ENCODE measurements around the gene ASPG.

Gene ASPG

DNA sequence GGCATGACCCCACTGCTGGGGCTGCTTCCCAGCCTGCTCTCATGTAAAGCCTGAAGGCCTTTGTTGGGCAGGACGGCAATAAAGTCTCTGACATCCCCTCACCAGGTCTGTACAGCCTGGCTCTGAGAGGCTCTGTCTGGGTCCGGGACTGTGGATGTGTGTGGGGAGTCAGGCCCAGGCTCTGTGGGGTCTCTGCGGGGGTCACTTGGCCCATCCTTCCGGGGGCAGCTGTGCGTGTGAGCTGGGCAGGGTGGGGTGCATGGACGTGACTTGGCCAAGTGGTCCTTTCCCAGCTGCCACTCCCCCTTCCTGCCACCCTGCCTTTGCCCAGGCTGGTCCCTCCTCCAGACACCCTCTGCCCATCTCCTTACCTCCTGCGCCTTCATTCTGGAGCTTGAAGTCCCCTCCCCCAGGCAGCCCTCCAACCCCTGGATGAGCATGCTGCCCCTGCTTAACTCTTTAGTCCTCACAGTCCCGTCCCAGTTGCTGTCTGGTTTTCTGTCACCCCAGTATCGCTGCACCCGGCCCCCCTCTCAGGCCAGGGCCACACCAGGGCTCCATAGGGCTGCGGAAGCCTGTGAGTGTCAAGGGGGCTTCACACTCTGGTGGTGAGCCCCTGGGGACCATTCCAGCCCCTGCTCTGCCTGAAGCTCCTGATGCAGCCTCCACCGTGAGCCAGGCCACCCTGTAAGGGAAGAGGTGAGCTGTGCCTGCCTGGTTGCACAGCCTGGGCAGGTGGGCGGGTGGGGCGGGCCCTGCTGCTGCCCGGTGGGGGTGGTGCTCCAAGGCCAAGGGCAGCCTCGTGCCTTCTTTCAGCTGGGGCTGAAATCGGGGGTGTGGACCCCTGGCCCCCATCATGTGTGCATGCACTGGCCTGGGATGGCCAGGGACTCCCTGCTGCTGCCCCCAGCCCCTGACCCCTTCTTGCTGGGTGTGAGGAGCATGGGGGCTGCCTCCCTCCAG, 27.4 kb downstream of the ASPG start:
- DNase-seq (ENCODE audit: extremely low read depth, low read depth), result no peak
- TF ChIP-seq, protein P1, sequence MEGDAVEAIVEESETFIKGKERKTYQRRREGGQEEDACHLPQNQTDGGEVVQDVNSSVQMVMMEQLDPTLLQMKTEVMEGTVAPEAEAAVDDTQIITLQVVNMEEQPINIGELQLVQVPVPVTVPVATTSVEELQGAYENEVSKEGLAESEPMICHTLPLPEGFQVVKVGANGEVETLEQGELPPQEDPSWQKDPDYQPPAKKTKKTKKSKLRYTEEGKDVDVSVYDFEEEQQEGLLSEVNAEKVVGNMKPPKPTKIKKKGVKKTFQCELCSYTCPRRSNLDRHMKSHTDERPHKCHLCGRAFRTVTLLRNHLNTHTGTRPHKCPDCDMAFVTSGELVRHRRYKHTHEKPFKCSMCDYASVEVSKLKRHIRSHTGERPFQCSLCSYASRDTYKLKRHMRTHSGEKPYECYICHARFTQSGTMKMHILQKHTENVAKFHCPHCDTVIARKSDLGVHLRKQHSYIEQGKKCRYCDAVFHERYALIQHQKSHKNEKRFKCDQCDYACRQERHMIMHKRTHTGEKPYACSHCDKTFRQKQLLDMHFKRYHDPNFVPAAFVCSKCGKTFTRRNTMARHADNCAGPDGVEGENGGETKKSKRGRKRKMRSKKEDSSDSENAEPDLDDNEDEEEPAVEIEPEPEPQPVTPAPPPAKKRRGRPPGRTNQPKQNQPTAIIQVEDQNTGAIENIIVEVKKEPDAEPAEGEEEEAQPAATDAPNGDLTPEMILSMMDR (IDR thresholded peaks at IDR 0.05; ENCODE audit: low read depth, low read length), result no peak

DNA sequence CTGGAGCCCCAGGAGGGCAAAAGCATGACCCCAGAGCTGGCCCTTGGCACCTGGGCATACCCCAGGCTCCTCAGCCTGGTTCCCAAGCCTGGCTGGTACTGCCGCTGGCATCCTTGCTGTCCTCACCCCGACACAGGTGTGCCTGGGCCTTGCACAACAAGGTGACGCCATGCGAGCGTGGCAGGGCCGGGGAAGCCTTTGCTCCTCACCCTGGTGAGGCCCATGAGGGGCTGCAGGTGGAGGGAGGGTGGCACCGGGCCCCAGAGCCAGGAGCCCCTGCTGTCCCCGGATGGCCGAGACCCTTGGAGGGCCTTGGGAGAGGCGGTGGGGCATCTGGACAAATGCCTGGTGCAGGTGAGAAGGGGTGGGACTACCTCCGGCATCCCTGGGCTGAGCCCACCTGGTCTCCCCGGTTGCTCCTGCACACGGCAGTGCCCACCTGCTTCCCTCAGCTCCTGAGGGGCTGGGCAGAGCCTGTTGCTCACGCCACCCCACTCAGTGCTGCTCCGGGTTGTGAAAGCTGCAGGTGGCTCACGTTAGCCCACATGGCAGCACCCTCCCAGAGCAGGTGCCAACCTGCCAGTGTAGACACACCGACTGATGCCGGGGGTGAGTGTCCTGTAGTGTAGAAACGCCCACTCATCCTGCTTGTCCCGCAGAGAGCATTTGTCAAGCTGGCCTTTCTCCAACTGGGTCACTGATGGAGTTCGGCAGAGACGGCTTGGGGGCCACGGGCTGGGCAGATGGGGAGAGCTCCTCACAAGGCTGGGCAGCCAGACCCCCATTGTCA, 28.3 kb downstream of the ASPG start:
- DNase-seq (ENCODE audit: extremely low read depth, low read depth), result no peak
- TF ChIP-seq, protein P1 (IDR thresholded peaks at IDR 0.05; ENCODE audit: low read depth, low read length), result no peak

DNA sequence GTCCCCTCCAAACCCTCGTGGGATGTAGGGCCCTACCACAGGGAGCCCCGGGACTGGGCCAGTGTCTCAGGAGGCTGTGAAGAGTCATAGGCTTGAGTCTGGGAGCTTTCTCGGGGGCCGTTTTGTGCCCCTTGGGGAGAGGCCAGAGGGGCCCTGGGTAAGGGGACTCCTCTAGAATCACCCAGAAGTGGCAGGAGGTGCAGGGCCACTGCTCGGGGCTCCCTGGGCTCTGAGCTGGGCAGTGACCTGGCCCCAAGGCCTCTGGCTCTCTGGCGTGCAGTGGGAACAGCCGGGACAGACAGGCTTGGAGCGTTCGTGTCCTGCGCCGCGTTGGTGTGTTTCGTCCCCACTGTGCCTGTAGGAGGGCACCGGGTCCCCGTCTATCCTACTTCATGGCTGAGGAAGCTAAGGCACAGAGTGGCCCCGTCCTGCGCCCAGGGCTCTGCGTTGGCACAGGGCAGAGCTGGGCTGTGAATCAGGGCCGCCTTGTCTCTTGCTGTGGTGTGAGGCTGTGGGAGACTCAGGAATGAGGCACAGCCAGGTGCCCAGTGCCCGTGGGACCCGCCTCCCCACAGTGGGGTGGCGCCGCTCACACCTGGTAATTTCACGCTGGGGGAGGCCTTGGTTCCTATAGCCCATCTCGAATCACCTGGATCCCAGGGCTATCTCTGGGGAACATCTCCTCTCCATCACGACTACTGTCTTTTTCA, 29.1 kb downstream of the ASPG start:
- TF ChIP-seq, protein P1 (IDR thresholded peaks at IDR 0.05; ENCODE audit: low read depth, low read length), result no peak
- DNase-seq (ENCODE audit: extremely low read depth, low read depth), result no peak

DNA sequence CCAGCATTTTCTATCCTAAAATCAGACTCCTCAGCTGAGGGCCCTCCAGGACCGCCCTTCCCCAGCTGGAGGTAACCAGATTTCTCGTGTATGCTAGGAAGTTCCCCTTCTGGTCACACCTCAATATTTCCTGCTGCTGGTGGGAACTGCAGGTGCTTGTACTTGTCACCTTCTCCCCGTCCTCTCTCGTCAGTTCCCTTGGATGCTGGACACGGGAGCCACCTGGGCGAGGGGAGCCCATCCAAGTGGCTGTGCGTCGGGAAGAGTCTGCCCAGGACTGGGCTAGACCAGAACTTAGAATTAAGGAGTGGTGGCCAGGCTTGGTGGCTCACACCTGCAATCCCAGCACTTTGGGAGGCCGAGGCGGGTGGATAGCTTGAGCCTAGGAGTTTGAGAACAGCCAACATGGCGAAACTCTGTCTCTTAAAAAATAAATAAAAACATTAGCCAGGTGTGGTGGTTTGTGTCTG, 29.7 kb downstream of the ASPG start:
- TF ChIP-seq, protein P1 (IDR thresholded peaks at IDR 0.05; ENCODE audit: low read depth, low read length), result no peak

DNA sequence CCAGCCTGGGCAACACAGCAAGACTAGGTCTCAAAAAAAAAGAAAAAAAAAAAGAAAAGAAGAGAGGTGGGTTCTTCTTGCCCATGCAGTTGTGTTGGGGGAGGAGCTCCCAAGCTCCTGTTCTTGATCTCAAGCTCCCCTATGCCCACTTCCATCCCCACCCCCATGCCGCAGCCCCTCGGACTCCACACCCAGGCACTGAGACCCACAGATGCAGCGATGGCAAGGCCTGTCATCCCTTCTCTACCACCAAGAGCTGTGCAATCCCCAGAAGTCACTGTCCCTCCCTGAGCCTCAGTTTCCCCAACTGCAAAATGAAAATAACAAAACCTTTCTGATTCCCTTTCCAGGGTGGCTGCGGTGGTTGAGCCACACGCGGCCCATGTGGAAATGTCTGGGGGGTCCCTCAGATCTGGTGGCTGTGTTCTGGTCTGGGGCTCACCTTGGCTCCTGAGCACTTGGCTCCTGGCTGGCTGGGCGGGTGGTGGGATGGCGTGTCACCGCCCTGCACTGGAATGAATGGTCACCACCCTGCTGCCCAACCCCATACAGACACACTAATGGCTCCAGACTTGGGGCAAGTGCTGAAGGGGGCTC, 30.3 kb downstream of the ASPG start:
- no peak for DNase-seq (ENCODE audit: extremely low read depth, low read depth)

More for the DNA sequence above, 29.7 kb downstream of the ASPG start:
- DNase-seq (ENCODE audit: extremely low read depth, low read depth), result no peak

DNA sequence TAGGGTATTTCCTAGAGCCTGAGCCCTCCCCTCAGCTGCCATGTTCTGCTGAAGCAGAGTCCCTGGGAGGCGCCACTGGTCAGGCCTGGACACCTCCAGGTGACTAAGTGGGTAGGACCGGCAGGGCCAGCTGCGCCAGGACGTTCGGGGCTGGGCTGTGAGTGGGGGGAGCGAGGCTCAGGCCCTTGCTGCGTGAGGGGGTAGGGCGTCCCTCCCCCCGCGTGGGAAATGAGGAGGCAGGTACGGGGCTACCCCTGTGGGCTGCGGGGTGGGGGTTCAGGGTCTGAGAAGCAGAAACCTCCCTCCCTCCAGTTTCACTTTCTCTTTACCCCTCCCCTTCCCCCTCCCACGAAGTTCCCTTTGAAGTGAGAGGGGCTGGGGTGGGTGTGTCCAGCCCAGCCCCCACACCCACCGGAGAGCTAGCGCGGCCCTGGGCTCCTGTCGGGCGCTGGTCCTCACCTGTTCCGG, 30.8 kb downstream of the ASPG start:
- no peak for DNase-seq (ENCODE audit: extremely low read depth, low read depth)
- TF ChIP-seq, protein P1 (IDR thresholded peaks at IDR 0.05; ENCODE audit: low read depth, low read length), result no peak

More for the DNA sequence above, 30.3 kb downstream of the ASPG start:
- TF ChIP-seq, protein P1 (IDR thresholded peaks at IDR 0.05; ENCODE audit: low read depth, low read length), result no peak

All from AG09319 (cell line).